ENCODE results near the gene ADAM33. TPM values are rescaled to one million over a fixed set of nuclear protein-coding genes. Genes with fewer than 3 reads are reported as not detected.

Gene ADAM33
- total RNA-seq, 1 donor from 2014 or later: not detected

DNA sequence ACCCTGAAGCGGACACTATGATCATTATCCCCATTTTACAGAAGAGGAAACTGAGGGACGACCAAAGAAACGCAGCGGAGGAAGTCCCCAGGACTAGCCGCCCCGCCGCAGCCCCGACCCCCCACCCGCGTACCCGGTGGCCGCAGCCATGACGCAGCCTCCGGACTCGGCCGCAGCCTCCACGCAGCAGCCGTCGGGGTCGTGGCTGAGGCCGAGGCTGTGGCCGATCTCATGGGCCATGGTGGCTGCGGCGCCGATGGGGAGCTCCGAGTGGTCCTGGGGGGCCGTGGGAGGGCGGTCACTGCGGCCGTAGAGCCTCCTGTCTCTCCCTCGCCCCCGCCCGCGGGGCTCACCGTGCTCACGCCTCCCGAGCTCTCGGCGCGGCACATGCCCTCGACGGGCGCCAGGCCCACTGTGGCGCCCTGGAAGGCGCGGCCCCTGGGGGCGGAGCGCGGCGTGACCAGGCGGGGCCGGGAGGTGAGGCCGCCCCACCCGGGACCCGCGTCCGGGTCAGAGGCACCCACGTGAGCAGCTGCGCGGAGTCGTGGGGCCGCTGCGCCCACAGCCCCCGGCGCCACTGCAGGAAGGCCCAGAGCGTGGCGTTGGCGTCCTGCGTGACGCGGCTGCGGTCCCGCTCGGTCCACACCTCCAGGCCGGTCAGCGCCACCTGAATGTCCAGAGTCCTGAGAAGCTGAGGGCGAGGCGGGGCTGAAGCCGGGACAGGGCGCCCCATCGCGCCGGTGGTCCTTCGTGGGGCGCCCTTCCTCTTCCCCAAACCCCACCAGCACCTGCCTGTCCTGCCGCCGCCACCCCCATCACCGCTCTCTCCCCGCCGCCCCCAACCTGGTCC lies 8.4 kb downstream of the ADAM33 start:
- H3K4me3 ChIP-seq (ENCODE audit: low read depth, low read length): no peak overlapping the region
- DNase-seq (ENCODE audit: low read depth): no peak
- no peak for TF ChIP-seq CTCF (conservative IDR thresholded peaks at IDR 0.05; ENCODE audit: low read depth, low read length)

GRCh38 chr20:3672547-3673171 lies 9.2 kb downstream of the ADAM33 start:
- no peak for TF ChIP-seq CTCF (conservative IDR thresholded peaks at IDR 0.05; ENCODE audit: low read depth, low read length)
- H3K4me3 ChIP-seq (ENCODE audit: low read depth, low read length): no peak overlapping the region
- DNase-seq (ENCODE audit: low read depth): no peak

DNA sequence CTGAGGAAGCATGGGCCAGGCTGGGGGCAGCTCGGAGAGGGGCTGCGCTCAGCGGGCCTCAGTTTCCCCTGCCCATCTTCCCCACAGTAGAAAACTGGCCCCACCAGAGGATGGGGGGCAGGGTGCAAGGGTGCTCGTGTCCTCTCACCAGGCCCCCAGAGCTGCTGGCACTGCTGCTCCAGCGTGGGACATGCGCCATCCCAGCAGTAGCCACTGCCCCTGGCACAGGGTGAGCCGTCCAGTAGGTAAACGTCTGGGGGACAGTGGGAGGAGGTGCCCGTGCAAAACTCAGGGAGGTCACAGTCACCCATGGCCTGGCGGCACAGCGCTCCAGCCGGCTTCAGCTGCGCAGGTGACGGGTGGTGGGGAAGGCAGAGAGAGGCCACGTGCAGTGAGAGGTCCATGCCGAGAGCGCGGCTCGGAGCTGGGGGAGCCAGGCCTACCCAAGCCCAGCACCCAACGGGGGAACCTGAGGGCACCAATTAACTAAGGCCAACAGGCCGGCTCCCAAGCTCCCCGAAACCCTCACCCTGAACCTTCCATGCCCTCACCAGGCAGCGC lies 9.7 kb downstream of the ADAM33 start:
- no peak for DNase-seq (ENCODE audit: low read depth)
- no peak overlapping the region for H3K4me3 ChIP-seq (ENCODE audit: low read depth, low read length)
- TF ChIP-seq CTCF (conservative IDR thresholded peaks at IDR 0.05; ENCODE audit: low read depth, low read length): no peak

GRCh38 chr20:3670945-3671344 lies 10.9 kb downstream of the ADAM33 start:
- DNase-seq (ENCODE audit: low read depth): no peak
- TF ChIP-seq CTCF (conservative IDR thresholded peaks at IDR 0.05; ENCODE audit: low read depth, low read length): no peak
- H3K4me3 ChIP-seq (ENCODE audit: low read depth, low read length): no peak overlapping the region

DNA sequence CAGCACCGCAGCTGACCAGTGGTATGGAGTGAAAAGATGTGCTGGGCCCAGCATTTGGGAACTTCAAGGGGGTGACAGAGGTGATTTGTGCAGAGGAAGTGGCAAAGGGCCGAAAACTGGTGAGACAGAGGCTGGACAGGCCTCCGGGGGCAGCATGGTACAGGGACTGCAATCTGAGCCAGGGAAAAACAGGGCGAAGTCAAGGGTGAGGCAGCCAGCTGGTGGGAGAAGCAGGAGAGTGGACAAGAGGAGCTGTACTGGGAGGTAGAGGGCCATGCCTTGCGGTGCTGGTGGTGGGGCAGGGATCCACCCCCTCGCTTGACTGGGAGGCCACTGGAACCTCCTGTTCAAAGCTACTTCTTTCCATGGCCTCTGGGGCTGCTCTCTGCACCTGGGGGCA lies 11.3 kb downstream of the ADAM33 start:
- no peak for TF ChIP-seq CTCF (conservative IDR thresholded peaks at IDR 0.05; ENCODE audit: low read depth, low read length)
- no peak overlapping the region for H3K4me3 ChIP-seq (ENCODE audit: low read depth, low read length)
- DNase-seq (ENCODE audit: low read depth): no peak

- H3K4me3 ChIP-seq (ENCODE audit: low read depth, low read length): no peak overlapping the region
- no peak for DNase-seq (ENCODE audit: low read depth)
- TF ChIP-seq CTCF (conservative IDR thresholded peaks at IDR 0.05; ENCODE audit: low read depth, low read length): no peak
These were observed 12.0 kb downstream of the ADAM33 start for GRCh38 chr20:3669710-3670367.

Data from epithelial cell of proximal tubule (primary cell).